Measurements from ENCODE around the gene PARG.
"Not testable (repeated sequence)": the region's sequence is repeated elsewhere in the genome, so short reads cannot be mapped to it uniquely, and the experiment has no call there.

Gene PARG

GRCh38 chr10:49900406-49900805, 41.4 kb downstream of the PARG start:
- DNase-seq = not testable (repeated sequence)

DNA sequence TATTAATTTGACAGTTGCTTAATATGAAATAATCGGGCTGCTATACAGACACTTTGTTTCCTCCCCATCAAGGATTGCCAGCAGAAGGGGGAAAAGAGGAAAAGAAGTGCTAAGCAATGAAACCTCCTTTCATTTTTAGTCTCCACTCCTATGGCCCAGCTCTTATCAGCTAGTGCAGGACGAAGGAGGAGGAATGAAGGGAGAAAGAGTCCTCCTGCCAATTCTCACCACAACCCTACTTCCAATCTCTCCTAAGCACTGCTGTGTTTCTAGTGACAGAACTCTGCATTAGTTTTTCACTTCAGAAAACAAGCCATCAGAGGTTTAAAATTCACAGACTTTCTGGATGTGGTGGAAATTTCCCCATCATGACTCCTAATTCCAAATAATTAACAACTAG, 41.8 kb downstream of the PARG start:
- DNase-seq = not testable (repeated sequence)

DNA sequence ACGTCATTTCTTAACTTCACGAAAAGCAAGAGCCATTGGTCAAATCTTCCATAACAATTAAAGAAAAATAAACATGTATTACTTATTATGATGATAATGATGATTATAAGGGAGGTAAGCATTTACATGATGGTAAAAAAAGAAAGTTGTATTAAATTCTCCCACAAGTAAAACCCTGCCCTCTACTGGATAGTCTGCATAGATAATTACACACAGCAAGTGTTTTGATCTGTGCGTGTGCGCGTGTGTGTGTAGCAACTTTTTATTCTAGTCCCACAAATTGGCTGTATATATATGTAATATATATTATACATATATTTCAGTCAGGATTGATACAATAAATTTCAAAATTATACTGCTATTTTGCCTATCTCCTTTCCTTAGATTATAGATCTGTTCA, 51.8 kb downstream of the PARG start:
- not testable (repeated sequence) for DNase-seq

DNA sequence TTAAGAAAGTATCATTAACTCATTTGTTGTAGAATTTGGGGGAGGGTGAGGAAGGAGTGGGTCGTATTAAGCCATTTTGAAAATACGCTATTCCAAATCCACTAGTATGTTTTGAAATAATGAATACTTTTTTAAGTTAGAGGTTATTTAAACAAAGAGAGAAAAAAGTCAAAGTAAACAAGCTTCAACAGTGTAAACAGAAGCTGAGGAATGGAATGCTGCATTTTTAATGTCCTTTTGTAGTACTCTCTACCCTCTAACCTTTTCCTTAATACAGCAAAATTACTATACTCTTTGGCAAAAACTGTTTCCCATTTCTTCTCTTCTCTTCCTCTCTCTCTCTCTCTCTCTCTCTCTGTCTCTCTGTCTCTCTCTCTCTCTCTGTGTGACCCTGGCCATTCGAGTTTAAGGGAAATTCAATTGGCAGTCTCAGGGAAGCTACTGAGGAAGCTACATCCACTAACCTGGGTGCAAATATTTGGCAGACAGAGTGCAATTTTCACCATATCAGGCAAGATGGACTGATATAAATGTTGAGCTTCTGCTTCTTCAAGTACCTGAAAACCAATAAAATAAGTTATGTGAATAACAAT, 57.0 kb downstream of the PARG start:
- DNase-seq = not testable (repeated sequence)

GRCh38 chr10:49883852-49884251, 58.0 kb downstream of the PARG start:
- DNase-seq = not testable (repeated sequence)

GRCh38 chr10:49882327-49882726, 59.5 kb downstream of the PARG start:
- DNase-seq = not testable (repeated sequence)

DNA sequence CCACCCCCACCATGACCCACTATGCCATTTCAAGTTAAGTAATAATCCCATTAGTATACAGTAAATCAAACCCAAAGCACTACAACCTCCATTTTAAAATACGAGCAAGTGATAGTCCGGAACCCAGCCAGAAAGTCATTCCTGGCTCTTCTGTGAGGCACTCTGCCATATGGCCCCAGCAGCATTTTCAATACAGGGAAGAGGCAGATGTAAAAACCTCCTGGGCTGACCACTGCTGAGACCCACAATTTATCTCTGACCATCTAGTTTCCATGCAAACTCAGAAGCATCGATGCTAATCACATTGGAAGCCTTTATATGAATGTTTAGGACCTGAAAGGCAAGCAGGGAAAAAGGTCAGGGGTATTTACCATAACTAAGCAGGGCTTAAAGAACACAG, 69.1 kb downstream of the PARG start:
- not testable (repeated sequence) for DNase-seq

DNA sequence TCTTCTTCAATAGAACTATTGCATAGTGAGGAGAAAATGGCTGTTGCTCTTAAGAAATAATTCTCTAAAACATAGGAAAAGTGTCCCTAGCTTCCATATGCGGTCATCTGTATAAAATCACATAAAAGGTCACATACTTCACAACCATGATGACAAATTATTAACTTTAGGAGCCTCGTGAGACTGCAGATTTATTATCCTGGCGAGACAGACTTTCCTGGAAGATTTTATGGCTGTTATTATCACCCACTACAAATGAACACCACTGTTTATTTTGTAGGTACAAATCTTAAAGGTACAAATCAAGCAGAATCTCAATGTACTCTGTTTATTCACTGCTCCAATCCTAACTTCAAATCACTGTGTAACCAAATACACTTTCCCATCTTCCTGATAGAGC, 70.4 kb downstream of the PARG start:
- not testable (repeated sequence) for DNase-seq

GRCh38 chr10:49859933-49860332, 81.9 kb downstream of the PARG start:
- not testable (repeated sequence) for DNase-seq

DNA sequence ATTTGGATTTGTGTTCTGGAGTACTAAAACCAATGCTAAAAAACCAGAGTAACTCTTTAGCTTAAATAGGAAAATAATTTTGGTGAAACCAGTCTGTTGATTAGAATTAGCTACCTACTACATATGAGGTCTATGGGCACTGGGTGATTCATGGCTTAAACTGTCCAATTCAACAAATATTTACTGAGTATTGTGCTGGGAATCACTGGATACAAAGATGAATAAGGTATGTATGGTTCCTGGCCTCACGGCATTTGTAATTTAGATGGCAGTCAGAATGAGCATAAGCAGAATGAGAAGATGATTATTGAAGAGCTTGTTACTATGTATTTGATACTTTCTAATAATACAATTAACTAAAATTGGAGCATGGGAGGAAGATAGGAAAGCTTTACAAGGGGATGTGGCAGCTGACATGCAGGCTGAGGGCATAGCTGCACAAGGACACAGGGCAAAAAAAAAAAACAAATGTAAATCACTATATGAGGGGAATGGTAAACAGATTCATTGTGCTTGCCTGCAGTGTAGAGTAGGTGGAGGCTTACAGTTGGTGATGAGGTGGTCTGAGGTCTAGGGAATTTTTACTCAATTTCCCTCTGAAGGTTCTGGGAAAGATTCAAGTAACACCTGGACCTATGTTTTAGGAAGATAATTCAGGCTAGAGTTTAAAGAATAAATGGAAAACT, 83.0 kb downstream of the PARG start:
- not testable (repeated sequence) for DNase-seq

GRCh38 chr10:49849520-49849919, 92.3 kb downstream of the PARG start:
- not testable (repeated sequence) for DNase-seq

GRCh38 chr10:49844775-49845595, 96.8 kb downstream of the PARG start:
- no peak for DNase-seq

- not testable (repeated sequence) for DNase-seq
Observed at GRCh38 chr10:49842333-49842628, 99.5 kb downstream of the PARG start.

DNA sequence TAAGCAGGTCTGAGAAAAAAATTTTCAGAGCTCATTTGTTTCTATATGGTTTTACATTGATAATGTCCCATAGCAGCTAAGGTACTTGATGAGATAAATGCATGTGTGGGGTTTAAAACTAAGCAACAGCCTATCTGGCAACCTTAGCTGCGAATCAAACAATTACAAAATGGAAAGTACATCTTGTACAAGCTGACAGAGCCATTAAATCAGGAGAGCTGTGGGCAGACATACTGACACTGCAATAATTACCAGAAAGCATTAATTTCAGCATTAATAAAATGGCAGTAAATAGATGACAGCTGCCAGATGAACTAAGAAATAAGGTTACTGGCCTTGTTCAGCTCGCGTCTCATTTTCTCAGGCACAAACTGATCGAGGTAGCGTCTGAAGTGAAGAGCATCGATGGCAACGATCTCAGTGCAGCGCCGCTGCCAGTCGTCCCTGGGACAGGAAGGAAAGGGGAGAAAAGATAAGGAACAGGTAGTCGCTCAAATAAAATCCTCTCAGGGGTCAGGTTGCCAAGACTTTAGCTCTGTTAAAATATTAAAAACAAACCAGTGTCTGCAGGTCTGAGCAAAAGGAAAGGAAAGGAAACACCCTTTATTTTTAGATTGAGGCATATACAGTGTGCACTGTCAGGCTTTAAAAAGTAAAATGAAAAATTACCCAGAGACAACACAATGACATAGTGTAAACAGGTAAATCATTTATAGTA, 100.1 kb downstream of the PARG start:
- DNase-seq = no peak

- DNase-seq = no peak
Observed at GRCh38 chr10:49837685-49838084, 104.1 kb downstream of the PARG start.

GRCh38 chr10:49837051-49837478, 104.8 kb downstream of the PARG start:
- no peak for DNase-seq

GRCh38 chr10:49834976-49835375, 106.9 kb downstream of the PARG start:
- DNase-seq = no peak

DNA sequence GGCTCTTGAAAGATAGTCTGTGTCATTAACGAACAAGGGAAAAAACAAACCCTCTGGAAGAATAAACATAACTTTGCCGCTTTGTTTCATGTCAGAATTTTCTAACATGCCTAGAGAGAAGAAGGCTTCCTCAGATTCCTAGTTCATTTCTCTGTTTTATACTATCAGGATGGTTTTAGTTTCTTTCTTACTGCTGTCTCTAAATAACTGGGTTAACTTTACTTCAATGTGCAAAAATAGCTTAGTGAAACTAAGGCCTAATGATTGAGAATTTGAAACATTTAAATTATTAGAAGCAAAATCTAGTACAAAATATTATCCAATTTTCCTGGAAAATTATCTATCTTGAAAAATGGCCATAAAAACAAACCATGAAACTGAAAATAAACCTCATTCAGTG, 107.6 kb downstream of the PARG start:
- DNase-seq = no peak

DNA sequence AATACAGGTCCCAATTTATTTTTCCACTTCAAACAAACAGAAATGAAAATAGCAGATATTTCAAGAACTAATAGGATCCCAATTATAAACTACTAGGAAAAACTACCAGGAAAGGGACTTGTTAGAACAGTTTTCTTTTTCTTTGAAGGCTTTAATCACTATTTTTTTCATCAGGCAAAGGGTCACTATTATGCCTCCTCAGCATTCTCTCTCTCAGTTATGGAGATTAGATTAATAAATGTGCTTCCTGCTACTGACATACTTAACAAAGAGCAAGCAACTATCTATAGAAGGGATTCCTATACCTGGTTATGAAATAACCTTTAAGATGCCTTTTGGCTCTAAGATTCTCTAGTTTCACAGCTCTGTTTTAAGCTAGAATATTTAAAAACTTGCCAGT, 108.7 kb downstream of the PARG start:
- no peak for DNase-seq

DNA sequence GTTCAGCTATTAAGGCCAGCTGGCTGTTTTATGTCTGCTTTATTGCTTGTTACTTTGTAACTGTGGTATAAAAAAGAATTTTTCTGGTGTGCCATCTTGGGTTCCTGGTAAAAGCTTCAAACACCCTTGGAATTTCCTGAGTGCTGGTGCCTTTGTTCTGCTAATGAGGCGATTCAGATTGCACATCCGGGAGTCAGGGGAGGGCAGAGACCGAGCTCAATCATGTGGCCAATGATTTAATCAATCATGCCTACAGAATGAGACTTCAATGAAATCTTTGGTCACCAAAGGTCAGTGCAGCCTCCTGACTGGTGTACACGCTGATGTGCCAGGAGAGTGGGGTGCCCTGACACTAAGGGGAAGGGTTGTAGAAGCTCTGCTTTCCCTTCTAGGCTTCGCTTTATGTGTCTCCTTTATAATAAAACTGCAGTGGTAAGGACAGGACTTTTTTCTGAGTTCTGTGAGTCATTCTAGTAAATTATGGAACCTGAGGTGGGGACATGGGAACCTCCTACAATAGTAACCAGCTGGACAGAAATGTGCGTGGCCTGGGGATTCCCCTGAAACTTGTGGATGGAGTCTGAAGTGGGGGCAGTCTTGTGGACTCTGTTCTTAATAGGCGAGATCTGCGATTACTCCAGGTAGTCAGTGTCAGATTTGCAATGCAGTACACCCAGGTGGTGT, 110.3 kb downstream of the PARG start:
- DNase-seq = no peak

- DNase-seq = no peak
Observed at GRCh38 chr10:49830846-49831245, 111.0 kb downstream of the PARG start.

GRCh38 chr10:49830016-49830415, 111.8 kb downstream of the PARG start:
- DNase-seq = no peak

DNA sequence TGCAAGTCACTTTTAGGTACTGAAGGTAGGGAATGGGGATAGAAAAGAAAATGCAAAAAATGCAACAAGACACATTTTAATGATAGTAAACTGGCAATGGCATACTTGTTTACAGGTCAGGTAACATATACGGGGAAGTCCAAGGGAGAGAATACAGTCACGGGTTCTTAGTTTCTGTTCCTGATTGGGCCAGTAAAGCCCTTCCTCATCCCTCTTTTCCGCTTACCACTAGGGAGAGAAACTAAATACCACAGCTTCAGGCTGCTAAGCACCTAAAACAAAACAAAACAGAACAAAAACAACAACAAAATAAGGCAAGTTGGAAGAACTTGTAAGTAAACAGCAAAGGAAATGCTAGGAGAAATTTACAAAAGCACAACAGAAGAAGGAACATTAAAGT, 114.5 kb downstream of the PARG start:
- DNase-seq = no peak
